ENCODE data around the gene SCRT2.

Gene SCRT2

DNA sequence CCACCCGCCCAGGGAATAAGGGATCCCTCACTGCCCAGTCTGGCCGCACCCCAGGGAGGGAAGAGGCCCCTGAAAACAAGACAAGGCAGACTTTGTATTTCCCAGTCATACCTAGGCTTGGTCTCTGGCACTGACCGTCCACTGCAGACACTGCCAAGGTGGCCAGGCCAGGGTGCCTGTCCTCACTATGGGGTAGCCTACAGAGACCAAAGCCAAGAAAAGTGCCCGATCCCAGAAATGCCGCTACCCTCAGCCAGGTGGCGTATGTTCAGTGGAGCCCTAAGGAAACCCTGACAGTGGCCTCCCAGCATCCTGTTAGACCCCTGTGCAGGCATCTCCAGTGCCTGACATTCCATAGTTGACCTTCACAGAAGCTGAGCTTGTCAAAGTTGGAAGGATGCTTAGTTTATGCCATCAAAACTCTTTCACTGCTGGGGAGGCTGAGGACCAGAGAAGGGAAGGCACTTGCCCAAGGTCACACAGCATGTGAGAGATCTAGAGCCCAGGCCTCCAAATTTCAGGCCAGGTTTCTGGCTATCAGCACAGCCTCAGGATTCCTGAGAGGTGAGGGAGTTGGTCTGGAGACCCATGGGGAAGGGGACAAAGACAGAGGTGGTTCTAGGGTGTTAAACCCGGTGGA, 2.5 kb downstream of the SCRT2 start:
- DNase-seq (ENCODE audit: low read depth in 4 of 4, low spot score in 1 of 4) = no peak

DNA sequence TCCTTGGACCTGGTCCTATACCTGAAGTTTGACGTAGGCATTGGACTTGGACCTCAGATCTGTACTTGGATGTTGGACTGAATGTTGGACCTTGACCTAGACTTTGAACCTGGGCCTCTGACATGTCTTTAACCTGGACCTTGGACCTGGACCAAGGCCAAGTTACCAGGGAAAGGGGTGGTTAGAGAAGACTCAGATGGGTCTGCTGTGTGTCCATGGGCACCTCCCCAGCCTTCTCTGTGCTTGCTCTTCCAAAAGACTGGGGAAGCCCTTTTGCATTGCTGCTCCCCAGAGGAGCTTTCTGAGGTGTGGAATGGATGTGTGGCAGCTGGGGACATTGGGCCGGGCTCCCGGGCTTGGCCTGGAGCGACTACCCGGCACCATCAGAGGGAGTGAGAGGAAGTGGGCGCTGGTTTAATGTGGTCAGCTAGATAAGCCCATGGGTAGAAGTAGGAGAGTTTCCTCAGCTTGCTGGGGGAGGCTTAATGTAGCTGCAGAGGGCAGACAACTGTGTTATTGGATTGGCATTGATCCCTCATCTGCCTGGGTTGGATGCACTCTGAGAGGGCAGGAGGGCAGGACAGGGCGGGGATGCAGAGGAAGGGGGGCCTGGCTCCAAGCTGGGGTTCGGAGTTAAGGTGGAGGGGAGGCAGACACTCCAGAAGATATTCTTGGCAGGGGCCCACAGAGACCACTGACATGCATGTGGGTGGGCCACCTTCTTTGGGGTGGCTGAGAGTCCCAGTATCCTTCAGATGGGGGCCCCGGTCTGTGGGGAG, 4.2 kb downstream of the SCRT2 start:
- DNase-seq (ENCODE audit: low read depth in 4 of 4, low spot score in 1 of 4) = no peak

DNA sequence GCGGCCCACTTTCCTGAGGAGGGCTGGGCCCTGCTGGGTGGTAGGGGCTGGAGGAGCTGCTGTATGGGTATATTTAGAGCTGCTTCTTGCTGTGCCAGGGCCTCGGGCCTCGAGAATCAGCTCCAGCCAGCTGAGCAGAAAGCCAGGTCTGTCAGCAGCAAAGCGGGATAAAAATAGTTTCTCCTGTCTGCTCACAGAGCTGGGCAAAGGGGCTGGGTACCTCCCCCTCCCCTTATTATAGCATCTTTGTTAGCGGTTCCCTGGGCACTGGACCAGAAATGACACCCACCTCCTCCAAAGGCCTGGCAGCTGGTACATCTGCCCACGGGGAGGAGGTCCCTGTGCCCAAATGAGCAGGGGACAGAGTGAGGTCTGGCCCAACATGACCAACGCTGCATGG, 6.0 kb downstream of the SCRT2 start:
- DNase-seq (ENCODE audit: low read depth in 4 of 4, low spot score in 1 of 4) = no peak

DNA sequence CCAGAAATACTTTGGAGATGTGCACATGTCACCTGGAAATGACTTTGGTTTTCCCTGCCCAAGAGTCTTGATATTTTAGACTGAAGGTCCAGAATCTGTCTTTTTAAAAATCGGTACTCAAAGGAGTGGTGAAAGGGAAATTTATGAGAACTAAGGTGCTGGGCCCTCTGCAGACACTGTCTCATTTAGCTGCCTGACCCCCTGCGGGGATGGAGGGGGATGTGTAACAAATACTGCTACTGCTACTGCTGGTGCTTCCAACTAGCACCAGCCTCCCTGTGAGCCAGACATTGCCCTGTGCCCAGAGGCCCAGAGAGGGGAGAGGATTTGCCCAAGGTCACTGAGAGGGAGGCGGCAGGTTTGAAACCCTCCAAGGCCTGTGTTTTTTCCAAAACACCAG, 7.0 kb downstream of the SCRT2 start:
- DNase-seq (ENCODE audit: low read depth in 4 of 4, low spot score in 1 of 4) = no peak

DNA sequence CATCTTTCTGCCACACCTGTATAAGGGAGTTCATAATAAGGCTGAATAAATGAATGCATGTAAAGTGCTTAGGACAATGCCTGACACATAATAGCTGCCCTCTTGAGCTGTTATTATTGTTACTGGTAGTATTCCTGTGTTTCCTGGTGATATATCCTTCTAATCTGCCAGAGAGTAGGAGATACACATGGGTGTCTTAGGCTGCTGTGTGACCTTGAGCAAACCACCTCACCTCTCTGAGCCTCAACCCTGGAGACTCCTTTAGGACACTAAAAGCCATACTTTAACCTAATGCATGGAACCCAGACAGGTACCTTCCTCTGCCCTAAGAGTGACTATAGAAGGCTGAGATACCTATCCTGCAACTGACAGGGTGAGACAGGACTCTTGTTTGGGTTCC, 7.6 kb downstream of the SCRT2 start:
- DNase-seq (ENCODE audit: low read depth in 4 of 4, low spot score in 1 of 4) = no peak

DNA sequence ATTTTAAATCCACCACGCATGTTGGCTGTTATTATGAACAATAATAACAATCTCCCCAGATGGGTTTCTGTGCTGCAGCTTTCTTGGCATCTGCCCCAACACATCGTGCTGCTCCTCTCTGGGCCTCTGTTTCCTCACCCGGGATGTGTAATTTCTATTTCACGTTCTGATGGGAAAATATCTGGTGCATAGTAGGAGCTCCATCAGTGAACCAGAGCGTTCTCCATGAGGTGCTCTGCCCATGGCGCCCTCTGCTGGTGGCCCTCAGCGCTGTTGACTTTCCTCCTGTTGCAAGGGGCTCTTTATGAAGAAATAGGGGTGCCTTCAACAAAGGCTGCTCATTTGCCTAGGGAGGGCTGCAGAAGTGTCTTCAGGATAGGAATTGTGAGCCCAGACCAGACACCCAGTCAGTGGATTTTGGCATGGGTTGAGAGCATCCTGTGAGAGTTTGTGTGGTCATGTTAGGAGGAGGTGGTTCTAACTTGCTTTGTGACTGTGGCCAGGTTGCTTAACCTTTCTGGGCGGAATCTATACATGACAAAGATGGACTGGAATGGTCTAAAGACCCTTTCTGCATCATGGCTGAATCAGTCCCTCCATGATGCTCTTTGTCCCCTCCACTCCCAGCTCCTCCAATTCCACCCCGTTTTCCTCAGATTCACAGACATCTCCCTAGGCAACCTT, 8.1 kb downstream of the SCRT2 start:
- peak in 2 of 4 experiments; percentile 37 to 45 for DNase-seq (ENCODE audit: low read depth in 4 of 4, low spot score in 1 of 4)

DNA sequence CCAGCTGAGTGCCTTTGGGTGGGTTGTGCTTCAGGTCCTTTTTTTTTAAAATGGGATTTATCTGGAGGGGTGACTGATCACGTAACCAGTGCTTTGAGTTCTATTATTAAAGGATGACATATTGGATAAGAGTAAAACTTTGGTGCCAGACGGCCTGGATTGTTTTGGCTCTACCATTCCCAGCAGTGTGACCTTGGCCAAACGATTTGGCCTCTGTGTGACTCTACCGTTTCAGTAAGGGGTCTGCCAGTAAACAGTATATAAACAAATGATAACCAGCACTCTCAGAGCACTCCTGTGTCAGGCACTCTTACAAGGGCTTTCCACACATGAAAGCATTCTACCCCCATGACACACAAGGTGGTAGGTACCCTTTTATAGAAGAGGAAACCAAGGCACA, 8.7 kb downstream of the SCRT2 start:
- DNase-seq (ENCODE audit: low read depth in 4 of 4, low spot score in 1 of 4) = no peak

DNA sequence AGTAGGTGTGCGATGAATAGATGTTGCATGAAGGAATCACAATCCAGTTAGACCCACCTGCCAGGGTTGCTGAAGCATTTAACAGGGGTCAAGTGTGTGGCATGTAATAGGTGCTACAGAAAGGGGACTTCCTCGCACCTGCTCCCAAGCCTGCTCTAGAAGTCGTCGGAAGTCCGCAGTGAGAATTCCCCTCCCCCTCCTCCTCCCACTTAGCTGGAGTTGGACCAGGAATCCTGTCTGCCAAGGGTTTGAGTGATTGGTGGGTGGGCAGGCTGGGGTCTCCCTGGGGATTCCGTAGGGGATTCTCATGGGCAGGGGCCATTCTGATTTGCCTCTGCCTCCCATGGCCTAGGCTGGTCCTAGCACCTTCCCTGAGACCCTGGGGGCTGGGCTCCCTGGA, 10.3 kb downstream of the SCRT2 start:
- DNase-seq (ENCODE audit: low read depth in 4 of 4, low spot score in 1 of 4) = no peak

DNA sequence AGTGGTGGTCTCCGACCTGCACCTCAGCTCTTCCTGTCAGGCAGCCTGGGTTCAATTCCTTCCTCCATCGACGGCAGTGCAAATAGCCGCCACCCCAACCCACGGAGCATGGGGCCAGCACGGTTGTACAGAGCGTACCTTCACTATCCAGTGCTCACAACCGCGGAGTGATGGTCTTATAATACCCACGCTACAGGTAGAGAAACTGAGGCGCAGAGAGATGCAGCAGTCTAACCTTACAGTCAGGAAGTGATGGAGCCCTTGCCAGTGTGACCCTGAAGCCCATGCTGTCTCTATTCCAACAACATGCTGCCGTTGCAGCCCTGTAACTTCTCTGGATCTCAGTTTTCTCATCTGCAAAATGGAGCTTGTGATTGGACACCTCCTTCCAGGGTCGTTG, 11.0 kb downstream of the SCRT2 start:
- DNase-seq (ENCODE audit: low read depth in 4 of 4, low spot score in 1 of 4) = no peak

DNA sequence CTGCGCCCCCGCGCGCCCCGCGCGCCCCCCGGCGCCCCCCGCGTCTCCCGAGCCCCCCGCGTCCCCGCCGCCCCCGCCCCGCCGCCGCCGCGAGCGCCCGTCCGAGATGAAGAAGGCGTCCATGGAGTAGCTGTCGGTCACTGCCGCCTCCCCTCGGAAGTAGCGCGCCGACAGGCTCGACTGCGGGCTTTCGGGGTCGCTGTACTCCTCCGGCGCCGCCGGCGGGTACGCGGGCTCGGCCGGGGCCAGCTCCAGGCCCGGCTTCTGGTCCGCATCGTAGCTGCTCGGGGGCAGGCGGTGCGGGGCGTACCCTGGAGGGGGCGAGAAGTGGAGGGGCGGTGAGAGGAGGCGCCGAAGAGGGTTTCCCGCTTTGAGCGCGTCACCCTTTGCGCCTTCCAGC, 11.5 kb downstream of the SCRT2 start:
- DNase-seq (ENCODE audit: low read depth in 4 of 4, low spot score in 1 of 4) = no peak

DNA sequence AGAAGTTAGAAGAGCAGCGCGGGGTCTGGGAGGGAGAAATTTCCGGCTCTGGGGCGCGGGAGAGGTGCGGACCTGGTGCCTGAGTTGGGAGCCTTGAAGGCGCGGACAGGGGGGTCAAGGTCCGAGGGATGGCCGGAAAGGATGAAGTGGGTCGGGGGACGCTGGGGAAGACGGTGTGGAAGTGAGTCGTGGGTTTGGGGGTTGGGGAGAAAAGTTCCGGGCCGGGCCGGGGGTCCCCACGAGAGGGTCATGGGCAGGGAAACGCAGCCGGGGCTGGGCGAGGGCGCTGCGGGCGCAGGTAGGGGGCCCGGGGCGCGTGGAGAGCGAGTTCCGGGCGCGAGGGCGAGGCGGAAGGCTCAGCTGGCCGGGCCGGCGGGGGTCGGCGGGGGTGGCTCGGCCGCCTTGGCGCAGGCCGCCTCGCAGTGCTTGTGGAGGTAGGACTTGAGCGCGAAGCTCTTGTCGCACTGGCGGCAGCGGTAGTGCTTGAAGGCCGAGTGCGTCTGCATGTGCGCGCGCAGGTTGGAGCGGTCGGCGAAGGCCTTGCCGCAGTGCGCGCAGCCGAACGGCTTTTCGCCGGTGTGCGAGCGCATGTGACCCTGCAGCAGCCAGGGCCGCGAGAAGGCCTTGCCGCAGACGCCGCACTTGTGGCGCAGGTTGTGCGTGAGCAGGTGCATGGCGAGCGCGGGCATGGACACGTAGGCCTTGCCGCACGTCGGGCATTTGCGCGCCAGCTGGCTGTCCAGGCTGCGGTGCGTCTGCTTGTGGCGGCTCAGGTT, 12.1 kb downstream of the SCRT2 start:
- no peak for DNase-seq (ENCODE audit: low read depth in 4 of 4, low spot score in 1 of 4)

DNA sequence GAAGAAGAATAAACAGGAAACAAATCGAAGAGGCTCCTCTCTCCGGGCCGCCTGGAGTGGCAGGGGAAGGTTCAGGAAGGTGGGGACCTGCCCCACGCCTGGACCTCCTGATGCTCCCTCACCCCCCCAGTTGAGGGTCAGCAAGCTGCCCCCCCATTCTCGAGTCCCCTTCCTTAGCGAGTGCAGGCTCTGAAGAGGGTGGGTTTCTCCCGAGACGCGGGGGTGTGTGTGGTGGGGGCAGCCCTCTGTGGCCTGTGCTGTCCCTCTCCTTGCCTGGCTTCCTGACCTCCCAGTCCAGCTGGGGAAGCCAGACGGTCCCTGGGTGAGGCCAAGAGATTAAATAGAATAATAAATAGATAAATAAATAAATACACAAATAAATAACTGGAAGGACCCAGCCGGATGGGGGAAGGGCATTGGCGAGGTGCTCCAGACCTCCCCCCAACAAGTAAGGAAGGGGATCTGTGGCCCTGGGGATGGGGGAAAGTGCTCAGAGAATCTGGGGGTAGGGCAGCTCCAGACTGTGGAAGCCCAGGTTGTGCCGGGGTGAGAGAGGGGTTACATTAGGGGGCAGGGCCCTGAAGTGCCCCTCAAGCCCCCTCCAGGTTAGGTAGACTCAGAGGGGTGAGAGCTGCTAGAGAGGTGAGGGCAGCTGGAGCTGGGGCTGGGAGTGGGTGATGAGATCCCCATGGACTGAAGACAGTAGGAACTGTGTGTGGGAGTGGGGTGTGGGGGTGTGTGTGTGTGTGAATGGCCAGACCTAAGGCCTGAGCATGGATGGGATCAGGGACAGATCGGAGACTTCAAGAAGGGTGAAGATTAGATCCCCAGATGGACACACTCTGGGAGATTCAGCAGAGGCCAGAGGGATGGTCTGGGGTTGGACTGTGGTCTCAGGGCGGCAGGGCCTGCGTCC, 13.1 kb downstream of the SCRT2 start:
- DNase-seq (ENCODE audit: low read depth in 4 of 4, low spot score in 1 of 4) = no peak

DNA sequence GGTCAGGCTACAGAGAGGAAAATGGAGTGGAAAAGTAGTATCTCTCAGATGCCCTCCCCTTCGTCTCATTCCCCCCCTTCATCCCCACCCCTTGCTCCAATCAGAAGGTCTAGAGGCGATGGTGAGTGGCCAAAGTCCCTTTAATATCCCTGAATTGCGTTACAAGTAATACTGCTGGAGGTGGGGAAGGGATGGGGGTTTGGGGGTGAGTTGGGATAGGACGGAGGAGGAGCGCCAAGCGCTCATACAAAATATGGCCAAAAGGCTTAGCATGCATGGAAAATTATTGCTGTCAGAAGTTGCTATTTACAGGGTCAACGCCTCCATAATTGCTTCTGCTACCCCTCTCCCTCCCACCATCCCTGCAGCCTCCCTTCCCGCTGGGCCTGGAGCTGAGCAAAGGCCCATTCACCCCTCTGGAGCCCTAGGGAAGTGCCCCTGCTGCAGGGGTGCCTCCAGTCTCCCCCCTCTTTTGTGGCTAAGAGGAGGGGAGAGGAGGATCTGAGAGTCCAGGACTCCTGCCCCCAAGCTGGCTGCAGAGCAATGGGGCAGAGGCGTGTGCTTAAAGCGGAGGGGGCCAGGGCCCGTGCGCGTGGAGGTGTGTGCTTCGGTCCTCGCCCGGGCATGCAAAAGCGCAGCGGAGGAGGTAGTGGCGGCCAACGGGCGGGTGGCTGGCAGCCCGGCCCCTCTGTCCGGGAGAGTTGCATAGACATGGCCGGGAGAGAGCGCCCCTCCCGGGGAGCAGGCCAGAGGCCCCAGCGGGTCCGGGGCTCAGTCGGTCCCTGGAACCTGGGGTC, 13.9 kb downstream of the SCRT2 start:
- no peak for DNase-seq (ENCODE audit: low read depth in 4 of 4, low spot score in 1 of 4)

DNA sequence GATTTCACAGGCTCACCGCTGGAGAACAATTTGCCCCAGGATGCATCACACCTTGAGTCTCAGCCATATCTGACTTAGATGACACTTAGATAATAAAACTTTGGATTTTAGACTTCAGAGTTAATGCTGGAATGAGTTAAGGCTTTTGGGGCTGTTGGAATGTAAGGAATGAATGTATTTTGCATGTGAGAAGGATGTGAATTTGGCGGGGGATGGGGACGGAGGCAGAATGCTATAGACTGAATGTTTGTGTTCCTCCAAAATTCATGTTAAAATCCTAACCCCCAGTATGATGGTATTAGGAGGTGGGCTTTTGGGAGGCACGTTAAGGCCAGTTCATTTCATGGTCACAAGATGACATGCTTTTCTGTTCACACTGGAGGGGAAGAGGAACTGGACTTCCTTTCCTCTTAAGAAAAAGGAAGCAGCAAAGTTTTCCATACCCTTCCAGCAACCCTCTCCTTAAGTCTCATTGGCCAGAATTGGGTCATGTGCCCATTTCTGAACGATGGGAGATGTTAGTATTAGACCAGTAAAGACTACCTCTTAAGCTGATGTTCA, 16.8 kb downstream of the SCRT2 start:
- DNase-seq (ENCODE audit: low read depth in 4 of 4, low spot score in 1 of 4) = no peak

DNA sequence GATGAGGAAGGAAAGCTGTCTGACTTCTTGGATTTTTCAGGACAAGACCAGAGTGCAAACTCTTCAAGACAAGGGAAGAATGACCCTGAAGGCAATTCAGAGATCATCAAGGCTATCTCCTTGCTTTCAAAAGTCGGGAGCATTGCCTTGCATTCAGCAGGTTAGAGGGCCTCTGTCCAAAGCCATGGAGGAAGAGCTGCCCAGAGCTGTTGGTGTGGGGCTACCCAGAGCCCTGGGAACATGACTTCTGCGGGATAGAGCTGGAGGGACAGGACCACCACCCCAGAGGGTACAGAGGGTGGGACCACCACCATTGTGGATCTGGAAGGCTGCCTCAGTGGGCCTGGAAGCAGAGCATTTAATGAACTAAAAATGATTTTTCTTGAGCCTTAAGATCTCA, 17.4 kb downstream of the SCRT2 start:
- no peak for DNase-seq (ENCODE audit: low read depth in 4 of 4, low spot score in 1 of 4)

DNA sequence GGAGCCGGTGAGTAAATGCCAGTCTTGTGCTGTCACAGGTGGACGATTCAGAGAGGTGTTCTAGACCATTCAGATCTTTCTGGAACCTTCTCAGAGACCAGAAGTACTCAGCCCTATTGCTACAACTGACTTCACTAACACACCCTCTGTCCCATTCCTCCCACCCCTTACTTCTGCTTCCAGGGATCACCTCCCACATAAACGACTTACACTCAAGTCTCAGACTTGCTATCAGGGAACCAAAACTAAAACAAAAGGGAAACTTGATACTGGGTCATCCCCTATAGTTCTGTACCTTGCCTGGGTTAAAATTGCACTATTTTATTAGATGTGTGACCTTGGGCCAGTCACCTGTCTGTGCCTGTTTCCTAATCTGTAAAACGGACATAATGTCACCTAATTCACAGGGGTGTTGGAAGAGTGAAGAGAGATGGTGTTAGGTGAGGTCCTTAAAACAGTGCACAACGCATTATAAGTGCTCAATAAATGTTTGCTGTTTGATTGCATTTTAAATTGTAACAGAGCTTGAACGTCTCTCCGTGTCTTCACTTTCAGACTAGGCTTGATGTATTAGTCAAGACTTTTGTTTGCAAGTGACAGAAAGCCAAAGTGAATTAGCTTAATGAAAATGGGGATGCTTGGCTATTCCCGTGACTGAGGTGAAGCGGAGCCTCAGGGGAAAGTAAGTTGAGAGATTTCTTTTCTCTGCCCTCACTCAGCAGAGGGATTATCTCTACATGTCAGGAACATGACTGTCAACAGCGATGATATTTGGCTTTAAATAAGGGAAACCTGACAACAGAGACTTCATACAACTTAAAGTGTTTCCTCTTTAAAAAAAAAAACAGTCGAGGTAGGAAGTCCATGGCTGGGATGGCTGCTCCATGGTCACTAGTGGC, 19.6 kb downstream of the SCRT2 start:
- DNase-seq (ENCODE audit: low read depth in 4 of 4, low spot score in 1 of 4) = no peak

DNA sequence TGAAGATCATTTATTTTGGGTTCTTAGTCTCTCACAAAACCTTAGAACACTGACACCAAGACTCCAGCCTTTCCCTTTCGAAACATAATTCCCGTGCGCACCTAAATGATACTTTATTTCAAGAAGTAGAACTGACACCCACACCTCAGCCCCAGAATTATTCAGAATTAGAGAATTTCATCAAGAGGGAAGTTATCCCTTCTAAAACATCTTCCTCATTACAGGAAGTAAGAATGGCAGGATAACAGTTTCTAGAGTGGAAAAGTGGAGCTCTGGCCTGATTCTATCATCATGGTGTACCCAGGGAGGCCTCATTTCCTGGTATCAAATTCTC, 21.2 kb downstream of the SCRT2 start:
- DNase-seq (ENCODE audit: low read depth in 4 of 4, low spot score in 1 of 4) = no peak

DNA sequence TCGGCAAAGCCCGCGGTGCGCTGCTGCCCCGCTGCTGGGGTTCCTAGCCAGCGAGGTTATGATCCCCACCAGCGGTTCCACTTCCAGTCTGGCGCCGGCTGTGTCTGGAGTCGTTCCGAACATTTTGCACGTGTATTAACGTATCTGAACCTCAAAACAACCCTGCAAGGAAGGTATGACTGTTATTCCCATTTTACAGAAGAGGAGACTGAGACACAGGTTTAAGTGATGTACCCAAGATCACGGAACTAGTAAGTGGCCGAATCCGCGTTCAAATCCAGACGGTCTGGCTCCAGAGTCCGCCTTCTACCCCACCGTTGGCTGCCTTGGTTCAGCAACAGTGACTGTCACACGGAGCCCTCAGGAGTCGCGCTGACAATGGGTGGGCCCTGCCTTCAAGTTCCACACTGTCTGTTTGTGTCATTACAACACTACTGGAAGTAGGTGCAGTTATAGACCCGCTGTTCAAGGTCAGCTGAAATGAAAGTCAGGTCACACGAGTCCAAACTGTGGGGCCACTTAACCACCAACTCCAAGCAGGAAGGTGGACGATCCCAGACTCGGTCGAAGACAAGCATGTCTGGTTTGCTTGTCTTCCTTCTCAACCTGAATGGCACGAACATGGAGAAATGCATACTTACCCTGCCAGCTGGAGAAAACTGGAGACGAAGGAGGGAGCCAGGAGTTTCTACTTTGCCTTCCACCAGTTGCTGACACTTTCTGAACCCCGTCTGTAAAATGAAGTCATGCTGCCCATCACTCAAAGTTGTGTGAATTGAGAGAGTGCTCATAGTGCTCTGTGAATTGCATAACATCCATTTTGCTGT, 21.8 kb downstream of the SCRT2 start:
- no peak for DNase-seq (ENCODE audit: low read depth in 4 of 4, low spot score in 1 of 4)

All from stimulated activated CD4-positive, alpha-beta T cell treated with anti-CD3 and anti-CD28 coated beads, Interleukin-1b, Interleukin-23, amount 100 ng/mL, for 24 hours (primary cell).